Esophagus muscularis mucosa (tissue), 4 donors: Measurements from ENCODE around the gene DNAJC4.

Source experiments
- EP300 ChIP-seq: sonication (generic); formaldehyde crosslinking; IDR thresholded peaks from one replicate; pipeline ENCODE4 v1.6.1; 2017; ENCODE audit warnings: antibody characterized with exemption
- POLR2A ChIP-seq: fragments of 450-650 bp; IDR thresholded peaks from one replicate; pipeline ENCODE4 v1.6.1; 2017; ENCODE audit warnings: antibody characterized with exemption, moderate library complexity, mild to moderate bottlenecking, low read depth
- POLR2AphosphoS5 ChIP-seq, 2 donors: sonication (generic); formaldehyde crosslinking; IDR thresholded peaks; one replicate each; pipeline ENCODE4 v1.6.1; 2017; ENCODE audit warnings: antibody characterized with exemption in 2 of 2
- TF ChIP-seq, protein P1 (sequence below), 3 experiments: fragments of 200-600 bp in 2 of 3; fragments of 450-650 bp in 1 of 3; sonication (generic) in 2 of 3; IDR thresholded peaks; one replicate each; pipeline ENCODE4 v1.5.1; 2017 to 2019; ENCODE audit warnings: antibody characterized with exemption in 3 of 3, mild to moderate bottlenecking in 2 of 3, moderate library complexity in 1 of 3

- TF ChIP-seq POLR2A, result no peak
- TF ChIP-seq, protein P1, sequence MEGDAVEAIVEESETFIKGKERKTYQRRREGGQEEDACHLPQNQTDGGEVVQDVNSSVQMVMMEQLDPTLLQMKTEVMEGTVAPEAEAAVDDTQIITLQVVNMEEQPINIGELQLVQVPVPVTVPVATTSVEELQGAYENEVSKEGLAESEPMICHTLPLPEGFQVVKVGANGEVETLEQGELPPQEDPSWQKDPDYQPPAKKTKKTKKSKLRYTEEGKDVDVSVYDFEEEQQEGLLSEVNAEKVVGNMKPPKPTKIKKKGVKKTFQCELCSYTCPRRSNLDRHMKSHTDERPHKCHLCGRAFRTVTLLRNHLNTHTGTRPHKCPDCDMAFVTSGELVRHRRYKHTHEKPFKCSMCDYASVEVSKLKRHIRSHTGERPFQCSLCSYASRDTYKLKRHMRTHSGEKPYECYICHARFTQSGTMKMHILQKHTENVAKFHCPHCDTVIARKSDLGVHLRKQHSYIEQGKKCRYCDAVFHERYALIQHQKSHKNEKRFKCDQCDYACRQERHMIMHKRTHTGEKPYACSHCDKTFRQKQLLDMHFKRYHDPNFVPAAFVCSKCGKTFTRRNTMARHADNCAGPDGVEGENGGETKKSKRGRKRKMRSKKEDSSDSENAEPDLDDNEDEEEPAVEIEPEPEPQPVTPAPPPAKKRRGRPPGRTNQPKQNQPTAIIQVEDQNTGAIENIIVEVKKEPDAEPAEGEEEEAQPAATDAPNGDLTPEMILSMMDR (IDR thresholded peaks at IDR 0.05), result no peak
- no peak for TF ChIP-seq POLR2AphosphoS5 (IDR thresholded peaks at IDR 0.05)
- no peak for TF ChIP-seq EP300
Measured at GRCh38 chr11:64265176-64266160, 35.1 kb downstream of the DNAJC4 start.
